GM19025 (cell line): ENCODE measurements around the gene JPH3.
"Not testable (repeated sequence)": the region's sequence is repeated elsewhere in the genome, so short reads cannot be mapped to it uniquely, and the experiment has no call there.

ENCODE experiments used
- ATAC-seq: cut with Tn5 transposase; IDR thresholded peaks from one replicate; pipeline ENCODE4 v1.9.1; 2021; ENCODE audit warnings: mild to moderate bottlenecking, low read depth, moderate library complexity; ENCODE audit not compliant: unreplicated experiment

JPH3 gene

DNA sequence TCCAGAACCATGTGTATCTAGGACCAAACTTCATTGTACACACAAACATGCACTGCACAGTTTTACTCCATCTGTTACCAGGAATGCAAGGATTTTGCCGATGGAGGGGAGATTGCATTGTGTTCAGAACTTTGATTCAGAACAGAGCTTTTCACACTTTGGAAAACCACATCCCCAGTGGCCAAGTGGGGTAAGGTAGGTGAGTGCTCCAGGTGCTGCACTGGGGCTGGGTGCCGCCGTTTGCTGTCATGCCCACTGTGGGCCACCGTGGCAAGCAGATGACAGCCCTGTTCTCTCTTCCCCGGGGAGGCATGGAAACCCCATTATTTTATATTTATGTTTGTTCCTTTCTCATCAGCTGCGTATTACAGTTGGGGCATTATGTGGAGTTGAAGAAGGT, 29.3 kb upstream of the JPH3 start:
- no peak for ATAC-seq

DNA sequence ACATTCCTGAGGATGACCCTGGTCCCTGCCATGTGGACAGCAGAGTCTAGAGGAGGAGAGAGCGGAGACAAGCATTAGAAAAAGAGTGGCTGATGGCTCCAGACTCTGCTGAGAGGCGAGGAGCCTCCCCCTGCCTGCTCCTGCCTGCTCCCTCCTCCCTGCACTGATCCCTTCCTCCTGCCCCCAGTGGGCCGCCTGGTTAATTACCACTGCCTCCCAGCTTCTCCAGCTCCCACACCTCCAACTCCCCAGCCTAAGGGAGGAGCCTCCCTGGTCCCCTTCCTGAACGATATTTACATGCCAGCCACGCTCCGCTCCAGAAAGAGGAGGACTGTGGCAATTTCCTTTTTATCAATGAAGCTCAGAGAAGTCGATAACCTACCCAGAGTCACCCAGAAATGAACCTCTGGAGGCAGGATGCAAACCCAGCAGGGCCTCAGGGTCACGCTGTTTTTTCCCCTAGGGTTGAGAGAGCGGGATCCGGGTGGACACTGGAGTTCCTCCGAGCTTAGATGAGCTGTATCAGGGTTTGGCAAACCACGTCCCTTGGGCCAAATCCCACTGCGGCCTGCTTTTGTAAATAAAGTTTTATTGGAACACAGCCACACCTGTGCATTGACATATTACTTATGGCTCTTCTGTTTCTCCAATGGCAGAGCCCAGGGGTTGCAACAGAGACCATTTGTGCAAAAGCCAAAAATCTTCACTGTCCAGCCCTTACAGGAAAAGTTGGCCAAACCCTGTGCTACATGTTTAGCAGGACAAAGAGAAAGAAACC, 27.1 kb upstream of the JPH3 start:
- ATAC-seq = no peak

DNA sequence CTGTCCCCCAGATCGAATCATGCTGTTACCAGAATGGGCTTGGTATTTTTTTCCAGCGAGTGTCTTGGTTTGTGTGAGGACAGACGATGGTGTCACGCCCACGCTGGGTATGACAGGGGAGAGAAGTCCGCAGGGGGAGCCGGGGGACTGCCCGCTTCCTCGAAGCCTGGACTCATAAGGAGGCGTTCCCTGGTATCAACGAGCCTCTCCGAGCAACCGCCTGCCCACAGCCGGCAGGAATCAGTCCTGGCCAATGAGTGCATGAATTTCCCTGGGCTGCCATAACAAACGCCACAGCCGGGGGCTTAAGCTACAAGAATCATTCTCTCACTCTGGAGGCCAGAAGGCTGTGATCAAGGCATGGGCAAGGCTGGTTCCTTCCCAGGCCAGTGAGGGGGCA, 26.1 kb upstream of the JPH3 start:
- no peak for ATAC-seq

DNA sequence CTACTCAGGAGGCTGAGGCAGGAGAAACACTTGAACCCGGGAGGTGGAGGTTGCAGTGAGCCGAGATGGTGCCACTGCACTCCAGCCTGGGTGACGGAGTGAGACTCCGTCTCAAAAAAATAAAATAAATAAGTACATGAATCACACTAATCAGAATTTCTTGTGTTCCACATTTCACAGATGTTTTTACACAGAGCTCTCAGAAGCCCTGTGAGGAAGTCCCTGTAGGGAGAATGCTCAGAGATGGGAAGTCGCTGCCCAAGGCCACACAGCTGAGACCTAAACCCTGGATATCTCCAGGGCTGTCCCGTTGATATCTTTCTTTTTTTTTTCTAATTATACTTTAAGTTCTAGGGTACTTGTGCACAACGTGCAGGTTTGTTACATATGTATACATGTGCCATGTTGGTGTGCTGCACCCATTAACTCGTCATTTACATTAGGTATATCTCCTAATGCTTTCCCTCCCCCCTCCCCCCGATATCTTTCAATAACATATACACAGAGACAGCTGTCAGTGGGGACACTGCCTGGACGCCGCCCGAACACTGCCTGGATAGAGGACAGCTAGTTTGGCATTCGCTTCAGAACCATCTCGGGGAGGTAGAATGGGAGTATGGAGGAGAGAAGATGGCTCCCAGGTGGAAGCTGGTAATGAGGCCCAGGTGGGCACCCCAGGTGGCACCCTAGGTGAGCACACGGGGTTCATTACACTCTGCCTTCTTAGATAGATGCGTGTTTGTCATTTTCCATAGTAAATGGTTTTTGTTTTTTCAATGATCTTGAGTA, 24.0 kb upstream of the JPH3 start:
- ATAC-seq = not testable (repeated sequence)

DNA sequence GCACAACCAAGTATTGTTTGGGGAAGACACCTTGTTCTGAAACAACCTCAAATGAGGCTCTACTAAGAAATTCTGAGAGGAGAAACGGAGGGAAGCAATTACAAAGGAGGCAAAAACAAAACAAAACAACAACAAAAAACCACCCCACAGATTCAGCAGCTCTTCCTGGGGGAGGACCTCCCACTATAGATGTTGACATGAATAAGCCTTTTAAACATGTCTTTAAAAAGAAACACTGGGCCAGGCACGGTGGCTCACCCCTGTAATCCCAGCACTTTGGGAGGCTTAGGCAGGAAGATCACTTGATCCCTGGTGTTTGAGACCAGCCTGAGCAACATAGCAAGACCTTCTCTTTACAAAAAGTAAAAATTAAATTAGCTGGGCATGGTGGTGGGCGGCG, 22.6 kb upstream of the JPH3 start:
- ATAC-seq = no peak

DNA sequence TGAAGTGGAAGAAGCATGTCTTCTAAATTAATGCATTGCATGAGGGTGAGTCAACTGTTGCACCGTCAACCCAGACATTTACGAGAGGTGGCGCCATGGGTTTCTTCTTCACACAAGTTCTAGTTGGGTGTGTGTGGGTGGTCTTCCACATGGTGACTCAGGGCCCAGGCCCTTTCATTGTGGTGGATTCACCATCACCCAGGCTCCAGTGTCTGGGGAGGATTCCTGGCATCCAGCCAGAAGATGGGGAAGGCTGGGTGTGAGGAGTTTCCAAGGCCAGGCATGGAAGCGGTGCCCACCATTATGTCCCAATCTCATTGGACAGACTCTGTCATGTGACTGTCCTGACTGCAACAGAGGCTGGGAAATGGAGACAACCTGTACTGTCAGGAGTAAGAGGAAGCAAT, 21.4 kb upstream of the JPH3 start:
- ATAC-seq = no peak

DNA sequence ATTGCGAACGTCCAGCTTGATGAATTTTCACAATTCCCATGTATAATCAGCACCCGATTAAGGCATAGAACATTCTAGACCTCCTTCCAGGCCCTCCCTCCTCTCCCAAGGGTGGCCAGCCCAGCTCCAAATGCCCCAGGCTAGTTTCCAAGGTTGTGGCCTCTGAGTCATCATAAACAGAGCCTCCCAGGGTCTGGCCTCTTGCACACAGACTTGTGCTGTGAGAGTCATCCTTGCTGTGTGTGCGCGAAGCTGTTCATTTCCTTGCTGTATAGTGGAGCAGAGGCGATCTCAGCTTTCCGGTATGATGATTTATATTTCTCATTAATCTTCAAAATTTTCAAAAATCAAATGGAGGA, 20.5 kb upstream of the JPH3 start:
- no peak for ATAC-seq

DNA sequence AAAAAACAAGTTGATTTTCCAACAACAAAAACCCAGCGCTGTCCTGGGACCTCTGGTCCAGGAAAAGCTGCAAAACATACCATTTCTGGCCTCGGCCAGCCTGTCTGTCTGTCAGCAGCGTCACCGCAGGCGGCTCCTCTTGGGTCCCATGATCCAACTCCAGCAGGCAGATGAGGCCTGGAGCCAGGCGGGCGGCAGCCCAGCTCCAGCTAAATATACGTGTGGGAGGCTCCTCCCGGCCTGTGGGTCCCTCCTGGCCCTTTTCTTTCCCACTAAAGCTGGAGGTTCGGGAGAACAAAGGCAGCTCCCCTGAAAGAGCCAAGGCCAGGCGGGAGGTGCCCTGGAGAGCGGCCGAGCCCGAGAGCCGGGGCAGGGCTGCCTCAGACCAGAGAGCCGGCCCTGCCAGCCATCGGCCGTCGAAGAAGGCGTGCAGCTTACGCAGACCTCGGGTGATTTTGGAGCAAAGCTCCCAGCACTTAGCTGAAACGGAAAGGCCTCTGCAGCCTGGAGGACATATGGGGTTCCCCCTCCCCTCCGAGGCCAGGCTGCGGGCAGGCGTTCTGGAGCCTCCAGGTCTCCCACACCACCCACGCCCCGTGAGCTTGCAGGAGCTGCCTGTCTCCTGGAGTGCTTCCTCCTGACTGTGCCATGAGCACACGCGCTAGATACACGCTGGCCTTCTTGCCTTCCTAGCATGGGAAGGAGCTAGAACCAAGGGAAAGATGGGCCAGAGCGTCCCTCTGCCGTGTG, 19.9 kb upstream of the JPH3 start:
- no peak for ATAC-seq

DNA sequence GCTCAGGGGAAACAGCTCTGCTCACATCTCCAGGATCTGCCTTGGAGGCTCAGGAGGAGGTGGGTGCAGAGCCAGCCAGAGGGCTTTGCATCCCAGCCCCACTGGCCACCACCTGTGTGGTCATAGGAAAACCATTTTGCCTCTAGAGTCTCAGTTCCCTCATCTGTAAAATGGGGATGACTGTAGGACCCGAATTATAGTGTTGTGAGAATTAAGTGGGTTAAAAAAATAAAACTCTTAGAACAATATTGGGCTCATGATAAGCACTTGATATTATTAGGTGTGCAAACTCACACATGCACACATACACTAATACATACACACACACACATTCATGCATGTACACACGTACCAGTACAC, 19.4 kb upstream of the JPH3 start:
- no peak for ATAC-seq

DNA sequence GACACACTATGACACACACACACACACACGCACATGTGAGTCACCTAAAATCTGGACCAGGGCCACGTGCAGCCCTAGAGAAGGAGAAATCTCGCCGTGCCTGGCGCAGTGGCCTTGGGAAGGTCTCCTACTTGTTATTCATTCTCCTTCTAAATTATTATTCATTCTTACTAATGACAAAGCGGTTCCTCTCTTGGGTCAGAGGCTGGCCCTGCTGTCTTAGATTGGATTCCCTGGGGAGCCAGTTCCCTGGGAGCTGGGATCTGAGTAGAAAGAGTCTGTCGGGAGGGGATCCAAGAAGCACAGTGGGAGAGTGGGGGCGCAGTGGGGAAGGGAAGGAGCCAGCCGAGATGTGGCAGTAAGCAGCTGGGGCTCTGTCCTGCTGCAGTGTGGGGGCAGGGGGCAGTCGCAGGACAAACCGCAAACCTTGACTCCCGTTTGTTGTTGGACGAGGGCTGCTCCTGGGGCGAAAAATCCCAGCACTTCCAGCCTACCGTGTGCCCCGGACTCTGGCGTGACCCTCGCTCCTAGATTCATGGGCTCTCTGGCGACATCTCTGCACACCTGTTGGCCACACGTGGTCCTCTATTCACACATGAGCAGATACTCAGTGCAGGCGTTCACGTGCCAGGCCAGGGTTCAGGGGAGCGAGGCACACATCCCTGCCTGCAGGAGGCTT, 18.7 kb upstream of the JPH3 start:
- ATAC-seq = no peak

DNA sequence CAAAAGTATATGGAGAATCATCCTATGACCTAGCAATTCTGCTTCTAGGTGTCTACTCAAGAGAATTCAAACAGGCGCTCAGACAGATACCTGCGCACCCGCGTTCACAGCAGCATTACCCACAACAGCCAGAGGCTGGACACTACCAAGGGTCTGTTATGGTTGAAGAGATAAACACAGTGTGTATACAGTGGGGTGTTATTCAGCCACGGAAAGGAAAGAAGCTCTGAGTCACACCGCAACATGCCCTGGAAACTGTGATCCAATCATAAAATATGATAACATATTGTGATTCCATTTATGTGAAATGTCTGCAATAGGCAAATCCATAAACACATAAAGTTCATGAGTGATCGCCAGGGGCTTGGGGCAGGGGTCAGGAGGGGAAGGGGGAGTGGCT, 18.0 kb upstream of the JPH3 start:
- no peak for ATAC-seq

DNA sequence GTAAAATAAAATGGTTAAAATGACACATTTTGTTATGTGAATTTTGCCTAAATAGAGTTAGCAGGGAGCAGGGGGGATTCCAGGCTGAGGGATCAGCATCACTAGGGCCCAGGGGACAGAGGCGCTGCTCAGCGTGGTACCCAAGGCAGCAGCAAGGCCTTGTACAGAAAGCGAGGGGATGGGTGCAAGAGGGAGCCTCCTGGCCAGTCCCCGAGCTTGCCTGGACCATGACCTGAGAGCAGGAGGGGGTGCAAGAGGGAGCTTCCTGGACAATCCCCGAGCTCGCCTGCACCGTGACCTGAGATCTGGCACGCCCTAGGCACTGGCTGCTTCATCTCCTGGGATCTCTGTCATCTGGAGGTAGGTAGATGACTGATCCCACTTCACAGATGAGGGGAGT, 17.3 kb upstream of the JPH3 start:
- no peak for ATAC-seq

DNA sequence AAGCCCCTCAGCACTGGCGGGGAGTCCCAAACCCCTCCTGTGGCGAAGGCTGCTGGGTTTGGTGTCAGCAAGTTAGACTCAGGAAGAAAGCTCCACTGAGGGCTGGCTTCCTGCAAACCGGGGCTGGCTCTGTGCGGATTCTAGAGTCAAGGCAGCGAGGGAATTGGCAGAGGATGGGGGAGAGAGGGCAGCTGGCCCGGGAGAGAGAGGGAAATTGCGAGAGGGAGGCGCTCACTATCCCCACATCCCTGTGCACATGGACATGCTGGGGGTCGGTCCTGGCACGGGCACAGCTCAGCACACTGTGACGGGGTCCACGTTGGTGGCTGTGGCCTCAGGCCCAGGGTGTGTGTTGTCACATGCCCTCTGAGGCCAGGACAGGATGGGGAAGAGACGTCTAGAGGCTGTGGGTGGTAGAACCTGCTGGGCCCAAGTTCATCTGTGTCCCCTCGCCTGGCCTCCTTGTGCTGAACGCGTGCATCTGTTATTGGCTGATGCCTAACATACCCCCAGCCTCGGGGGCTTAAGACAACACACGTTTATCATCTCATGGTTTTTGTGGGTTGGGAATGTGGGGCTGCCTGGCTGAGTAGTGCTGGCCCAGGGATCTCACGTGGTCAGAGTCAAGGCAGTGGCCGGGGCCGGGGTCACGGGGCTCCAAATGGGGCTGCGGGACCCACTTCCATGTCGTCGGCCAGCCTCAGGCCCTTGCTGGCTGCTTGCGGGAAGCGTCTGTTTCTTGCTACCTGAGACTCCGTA, 16.7 kb upstream of the JPH3 start:
- ATAC-seq = no peak

DNA sequence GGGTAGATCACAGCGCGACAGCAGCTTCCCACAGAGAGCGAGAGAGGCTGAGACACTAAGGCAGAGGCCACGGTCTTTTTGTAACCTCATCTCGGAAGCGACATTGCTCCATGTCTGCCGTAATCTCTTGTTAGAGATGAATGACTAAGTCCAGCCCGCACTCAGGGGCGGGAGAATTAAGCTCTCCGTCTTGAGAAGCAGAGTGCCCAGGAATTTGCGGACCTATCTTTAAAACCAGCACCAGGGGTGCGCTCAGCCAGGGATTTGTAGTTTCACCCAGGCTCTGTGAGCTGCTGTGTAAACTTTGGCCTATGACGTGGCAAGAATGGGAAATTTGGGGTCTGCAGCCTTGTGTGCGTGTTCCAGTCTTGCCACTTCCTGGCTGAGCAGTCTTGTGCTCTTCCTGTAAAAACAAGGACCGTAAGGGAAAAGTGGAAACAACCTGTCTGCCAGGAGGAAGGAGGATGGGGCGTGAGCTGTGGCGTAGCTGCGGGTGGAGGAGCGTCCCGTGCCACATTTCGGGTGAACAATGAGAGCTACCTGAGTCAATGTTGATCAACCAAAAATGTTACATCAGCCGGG, 16.0 kb upstream of the JPH3 start:
- no peak for ATAC-seq

DNA sequence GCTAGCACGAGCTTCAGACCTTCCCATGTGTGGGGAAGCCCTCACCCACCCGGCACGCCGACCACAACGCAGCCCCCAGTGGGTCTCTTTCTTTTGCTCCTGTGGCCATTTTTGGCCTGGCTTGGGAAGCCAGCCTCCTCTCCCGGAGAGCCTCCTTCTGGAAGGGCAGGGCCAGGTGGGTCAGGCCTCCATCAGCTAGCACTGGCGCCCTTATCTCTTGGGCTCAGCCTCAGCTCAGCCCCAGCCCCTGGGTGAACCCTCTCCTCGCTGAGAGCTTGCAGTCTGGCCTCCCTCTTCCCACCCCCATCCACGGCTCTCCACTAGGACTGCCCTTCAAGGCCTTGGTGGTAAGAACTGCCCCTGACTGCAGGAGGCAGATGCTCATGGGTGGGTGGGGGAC, 14.7 kb upstream of the JPH3 start:
- ATAC-seq = no peak

DNA sequence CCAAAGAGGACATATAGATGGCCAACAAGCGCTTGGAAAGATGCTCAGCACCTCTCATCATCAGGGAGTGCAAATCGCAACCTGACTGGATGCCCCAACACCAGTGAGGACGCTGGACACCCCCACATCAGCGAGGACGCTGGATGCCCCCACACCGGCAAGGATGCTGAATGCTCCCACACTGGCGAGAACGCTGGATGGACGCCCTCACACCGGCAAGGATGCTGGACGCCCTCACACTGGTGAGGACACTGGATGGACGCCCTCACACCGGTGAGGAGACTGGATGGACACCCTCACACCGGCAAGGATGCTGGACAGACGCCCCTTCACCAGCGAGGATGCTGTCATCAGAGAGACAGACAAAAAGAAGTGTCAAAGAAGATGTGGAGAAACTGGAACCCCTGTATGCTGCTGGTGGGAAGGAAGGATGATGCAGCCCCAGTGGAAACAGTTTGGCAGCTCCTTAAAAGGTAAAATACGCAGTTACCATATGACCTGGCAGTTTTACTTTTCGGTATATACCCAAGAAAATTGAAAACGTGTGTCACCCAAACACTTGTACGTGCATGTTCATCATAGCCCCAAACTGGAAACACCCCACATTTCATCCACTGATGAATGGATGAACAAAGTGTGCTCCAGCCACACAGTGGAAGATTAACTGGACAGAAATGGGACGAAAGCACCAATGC, 10.1 kb upstream of the JPH3 start:
- ATAC-seq = no peak

DNA sequence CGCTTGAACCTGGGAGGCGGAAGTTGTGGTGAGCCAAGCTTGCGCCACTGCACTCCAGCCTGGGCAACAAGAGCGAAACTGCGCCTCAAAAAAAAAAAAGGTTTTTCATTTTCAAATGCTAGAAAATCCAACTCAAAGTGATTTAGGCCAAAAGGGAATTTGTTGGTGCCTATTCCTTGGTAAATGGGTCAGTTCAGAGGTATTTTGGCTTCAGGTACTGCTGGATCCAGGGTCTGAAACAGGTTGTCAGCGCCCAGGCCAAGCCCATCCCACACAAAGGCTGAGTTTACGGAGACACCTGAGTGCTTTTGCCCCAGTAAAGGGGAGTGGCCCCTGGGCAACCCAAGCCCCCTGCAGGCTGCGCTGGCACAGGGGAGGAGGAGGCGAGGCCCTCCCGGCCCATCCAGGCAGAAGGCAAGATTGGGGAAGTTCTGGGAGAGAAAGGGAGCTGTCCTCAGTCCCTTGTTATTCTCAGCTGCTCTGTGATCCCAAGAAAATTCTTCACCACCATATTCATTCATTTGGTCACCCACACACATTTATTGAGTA, 8.5 kb upstream of the JPH3 start:
- ATAC-seq = no peak

DNA sequence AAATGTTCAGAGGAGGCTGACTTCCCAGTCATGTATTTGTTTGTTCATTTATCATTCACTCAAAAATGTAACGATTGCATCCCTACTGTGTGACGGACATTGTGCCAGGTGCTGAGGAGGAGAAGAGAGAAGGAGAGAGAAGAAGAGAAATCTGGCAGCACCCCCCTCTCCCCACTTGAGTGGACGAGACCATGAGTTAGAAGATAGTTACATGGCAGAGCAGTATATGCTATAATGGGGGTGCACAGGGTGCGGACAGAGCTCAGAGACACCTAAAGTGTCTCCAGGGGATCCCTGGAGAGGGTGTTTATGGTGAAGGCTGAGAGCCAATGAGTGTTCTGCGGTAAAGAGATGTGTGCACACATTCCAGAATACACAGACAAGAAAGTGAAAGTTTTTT, 6.6 kb upstream of the JPH3 start:
- ATAC-seq = no peak

DNA sequence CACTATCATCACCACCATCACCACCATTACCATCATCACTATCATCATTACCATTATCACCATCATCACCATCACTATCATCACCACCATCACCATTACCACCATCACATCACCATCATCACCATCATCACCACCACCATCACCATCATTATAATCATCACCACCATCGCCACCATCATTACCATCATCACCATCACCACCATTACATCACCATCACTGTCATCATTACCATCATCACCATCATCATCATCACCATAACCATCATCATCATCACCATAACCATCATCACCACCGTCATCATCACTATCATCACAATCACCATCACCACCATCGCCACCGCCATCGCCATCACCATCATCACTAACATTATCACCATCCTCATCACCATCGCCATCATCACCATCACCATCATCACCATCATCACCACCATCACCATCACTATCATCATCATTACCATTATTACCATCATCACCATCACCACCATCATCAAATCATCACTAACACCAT, 4.9 kb upstream of the JPH3 start:
- ATAC-seq = no peak
